Natural killer cell (primary cell): ENCODE results near the gene DEGS2. TPM values are rescaled to one million over a fixed set of nuclear protein-coding genes. Genes with fewer than 3 reads are reported as not detected.

ENCODE experiments used
- ATAC-seq, 3 donors: fragments of 150-1000 bp in 2 of 3; fragments of 200-7000 bp in 1 of 3; cut with Tn5 transposase; 1 replicate in 1 of 3; 2 replicates in 2 of 3; pipeline ENCODE4 v1.10.0; 2021; ENCODE audit warnings: mild to moderate bottlenecking in 2 of 3, moderate library complexity in 2 of 3
- DNase-seq, 2 donors: peaks; one replicate each; pipeline versions ENCODE4 v3.0.0 to v3.0.0-alpha.2; 2013 to 2021; ENCODE audit warnings: mixed read lengths in 1 of 2
- H3K27ac ChIP-seq: one replicate; pipeline ENCODE4 v1.5.1; 2013; ENCODE audit warnings: mild to moderate bottlenecking, low read length
- H3K27me3 ChIP-seq: one replicate; pipeline ENCODE4 v1.6.1; 2013; ENCODE audit warnings: low read length; ENCODE audit not compliant: control insufficient read depth, insufficient read depth
- H3K36me3 ChIP-seq: one replicate; pipeline ENCODE4 v1.6.1; 2013; ENCODE audit warnings: low read length; ENCODE audit not compliant: control insufficient read depth, insufficient read depth
- H3K4me1 ChIP-seq: one replicate; pipeline ENCODE4 v1.6.1; 2013; ENCODE audit warnings: low read length; ENCODE audit not compliant: control insufficient read depth, insufficient read depth
- H3K4me3 ChIP-seq: one replicate; pipeline ENCODE4 v1.5.1; 2013; ENCODE audit warnings: low read length
- H3K9me3 ChIP-seq: one replicate; pipeline ENCODE4 v1.6.1; 2013; ENCODE audit warnings: low read length; ENCODE audit not compliant: control insufficient read depth, insufficient read depth
- H3K27ac Mint-ChIP-seq, 2 donors: one replicate each; pipeline ENCODE4 v1.8.0; 2022; ENCODE audit warnings: mild to moderate bottlenecking in 2 of 2, mixed read lengths in 2 of 2, moderate library complexity in 1 of 2
- H3K27me3 Mint-ChIP-seq, 2 donors: one replicate each; pipeline ENCODE4 v1.8.0; 2022; ENCODE audit warnings: low read depth in 2 of 2, mixed read lengths in 2 of 2
- H3K36me3 Mint-ChIP-seq: one replicate; pipeline ENCODE4 v1.8.0; 2022; ENCODE audit warnings: mixed read lengths
- H3K4me1 Mint-ChIP-seq, 2 donors: one replicate each; pipeline ENCODE4 v1.8.0; 2022; ENCODE audit warnings: mixed read lengths in 2 of 2
- H3K4me3 Mint-ChIP-seq: one replicate; pipeline ENCODE4 v1.8.0; 2022; ENCODE audit warnings: mild to moderate bottlenecking, moderate library complexity, mixed read lengths
- H3K9me3 Mint-ChIP-seq, 2 donors: one replicate each; pipeline ENCODE4 v1.8.0; 2022; ENCODE audit warnings: mixed read lengths in 2 of 2
- whole genome bisulfite sequencing: methylation state at CpG from one replicate; pipeline ENCODE4 v1.1.7; 2013; ENCODE audit warnings: missing lambda C conversion rate; ENCODE audit not compliant: insufficient coverage; 5-methylcytosine and 5-hydroxymethylcytosine counted together
- intact Hi-C: fragments of 100-400 bp; cut with micrococcal nuclease; formaldehyde crosslinking; loops from one replicate; pipeline ENCODE4 v1.14.2; 2022
- total RNA-seq, 4 donors: library from RNA; stranded (reverse); fragments of 120-200 nt in 1 of 4; gene quantifications; one replicate each; pipeline versions ENCODE4 v1.2.3 to v1.2.4, GENCODE V29; 2013 to 2022
- TF ChIP-seq, protein P1 (sequence below): fragments of 200-600 bp; IDR thresholded peaks from one replicate; pipeline ENCODE4 v1.8.0; 2022; ENCODE audit warnings: antibody characterized with exemption

Gene DEGS2
- total RNA-seq, 3 donors from 2014 or later (not counting 1 experiment from before 2014, with no cell fraction given) = 0.60 to 7.1 (median 4.4) TPM

- WGBS = 90% methylated on average over 10 of the region's 10 CpGs
Observed at GRCh38 chr14:100152091-100152490, 7.4 kb downstream of the DEGS2 start.

GRCh38 chr14:100150932-100151587 lies 8.4 kb downstream of the DEGS2 start:
- peaks cover 14% of the 10 kb centered on the region for H3K9me3 ChIP-seq
- no peak overlapping the region for H3K27ac ChIP-seq
- intact Hi-C loops = no loop called here
- no peak overlapping the region for H3K27ac Mint-ChIP-seq
- H3K9me3 Mint-ChIP-seq = peaks cover 0 to 5% of the 10 kb centered on the region in 2 donors
- peaks cover 28% of the 10 kb centered on the region for H3K4me1 ChIP-seq
- H3K4me3 Mint-ChIP-seq = no peak overlapping the region
- 90% methylated on average over 12 of the region's 12 CpGs for WGBS
- H3K4me1 Mint-ChIP-seq = peaks cover 5 to 35% of the 10 kb centered on the region in 2 donors
- no peaks in the 10 kb centered on the region for H3K27me3 ChIP-seq
- H3K36me3 Mint-ChIP-seq = no peaks in the 10 kb centered on the region
- DNase-seq (no peak), ATAC-seq (no peak)
- TF ChIP-seq, protein P1, sequence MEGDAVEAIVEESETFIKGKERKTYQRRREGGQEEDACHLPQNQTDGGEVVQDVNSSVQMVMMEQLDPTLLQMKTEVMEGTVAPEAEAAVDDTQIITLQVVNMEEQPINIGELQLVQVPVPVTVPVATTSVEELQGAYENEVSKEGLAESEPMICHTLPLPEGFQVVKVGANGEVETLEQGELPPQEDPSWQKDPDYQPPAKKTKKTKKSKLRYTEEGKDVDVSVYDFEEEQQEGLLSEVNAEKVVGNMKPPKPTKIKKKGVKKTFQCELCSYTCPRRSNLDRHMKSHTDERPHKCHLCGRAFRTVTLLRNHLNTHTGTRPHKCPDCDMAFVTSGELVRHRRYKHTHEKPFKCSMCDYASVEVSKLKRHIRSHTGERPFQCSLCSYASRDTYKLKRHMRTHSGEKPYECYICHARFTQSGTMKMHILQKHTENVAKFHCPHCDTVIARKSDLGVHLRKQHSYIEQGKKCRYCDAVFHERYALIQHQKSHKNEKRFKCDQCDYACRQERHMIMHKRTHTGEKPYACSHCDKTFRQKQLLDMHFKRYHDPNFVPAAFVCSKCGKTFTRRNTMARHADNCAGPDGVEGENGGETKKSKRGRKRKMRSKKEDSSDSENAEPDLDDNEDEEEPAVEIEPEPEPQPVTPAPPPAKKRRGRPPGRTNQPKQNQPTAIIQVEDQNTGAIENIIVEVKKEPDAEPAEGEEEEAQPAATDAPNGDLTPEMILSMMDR = no peak
- no peaks in the 10 kb centered on the region for H3K27me3 Mint-ChIP-seq
- H3K4me3 ChIP-seq = no peak overlapping the region
- H3K36me3 ChIP-seq = no peaks in the 10 kb centered on the region

More at GRCh38 chr14:100152091-100152490, 7.4 kb downstream of the DEGS2 start:
- no peaks in the 10 kb centered on the region for H3K36me3 ChIP-seq
- DNase-seq (no peak), ATAC-seq (no peak)
- TF ChIP-seq, protein P1 = no peak
- peaks cover 0 to 5% of the 10 kb centered on the region in 2 donors for H3K9me3 Mint-ChIP-seq
- H3K27ac ChIP-seq = no peak overlapping the region
- H3K27me3 Mint-ChIP-seq = no peaks in the 10 kb centered on the region
- no peak overlapping the region for H3K4me3 ChIP-seq
- peaks cover 5 to 26% of the 10 kb centered on the region in 2 donors for H3K4me1 Mint-ChIP-seq
- intact Hi-C loops = no loop called here
- H3K36me3 Mint-ChIP-seq = no peaks in the 10 kb centered on the region
- no peak overlapping the region for H3K27ac Mint-ChIP-seq
- H3K4me3 Mint-ChIP-seq = no peak overlapping the region
- peaks cover 2% of the 10 kb centered on the region for H3K27me3 ChIP-seq
- H3K4me1 ChIP-seq = peaks cover 19% of the 10 kb centered on the region
- H3K9me3 ChIP-seq = peaks cover 14% of the 10 kb centered on the region

- Mint-ChIP-seq H3K27me3 (no peaks in the 10 kb centered on the region), H3K4me3 (no peak overlapping the region), H3K27ac (no peak overlapping the region), H3K9me3 (peaks cover 0 to 2% of the 10 kb centered on the region in 2 donors), H3K36me3 (no peaks in the 10 kb centered on the region), H3K4me1 (peaks cover 5 to 39% of the 10 kb centered on the region in 2 donors)
- DNase-seq (no peak), ATAC-seq (no peak)
- H3K4me3 ChIP-seq = no peak overlapping the region
- 89% methylated on average over 16 of the region's 21 CpGs for WGBS
- peaks cover 30% of the 10 kb centered on the region for H3K4me1 ChIP-seq
- H3K27me3 ChIP-seq = no peaks in the 10 kb centered on the region
- no peak overlapping the region for H3K27ac ChIP-seq
- intact Hi-C loops = no loop called here
- TF ChIP-seq, protein P1 = no peak
- peaks cover 10% of the 10 kb centered on the region for H3K9me3 ChIP-seq
- H3K36me3 ChIP-seq = peaks cover 6% of the 10 kb centered on the region
Observed at GRCh38 chr14:100149851-100150611, 9.4 kb downstream of the DEGS2 start.
